ENCODE results near the gene SOS2.

SOS2 gene

DNA sequence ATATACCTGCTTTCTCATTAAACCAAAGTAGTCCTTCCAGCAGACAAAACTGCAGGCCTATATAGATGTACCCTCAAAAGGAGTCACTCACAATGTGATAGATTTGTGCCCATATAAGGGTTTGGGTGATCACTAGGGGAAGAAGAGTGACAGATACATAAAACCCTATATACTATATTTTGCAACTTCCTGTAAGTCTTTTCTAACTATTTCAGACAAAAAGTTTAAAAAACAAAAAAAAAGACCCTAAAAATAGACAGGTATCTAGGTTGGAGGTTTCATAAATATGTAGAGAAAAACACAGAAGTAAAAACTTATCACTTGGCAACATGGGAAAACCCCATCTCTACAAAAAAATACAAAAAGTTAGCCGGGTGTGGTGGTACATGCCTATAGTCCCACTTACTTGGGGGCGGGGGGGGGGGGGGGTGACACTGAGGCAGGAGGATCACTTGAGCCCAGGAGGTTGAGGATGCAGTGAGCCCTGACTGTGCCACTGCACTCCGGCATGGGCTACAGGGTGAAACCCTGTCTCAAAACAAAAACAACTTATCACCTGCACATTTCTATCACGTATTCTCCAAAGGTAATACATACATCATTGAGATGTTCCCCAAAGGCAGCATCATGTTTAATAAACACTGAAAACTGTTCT is 117.9 kb downstream of the SOS2 start:
- FAIRE-seq = no peak

DNA sequence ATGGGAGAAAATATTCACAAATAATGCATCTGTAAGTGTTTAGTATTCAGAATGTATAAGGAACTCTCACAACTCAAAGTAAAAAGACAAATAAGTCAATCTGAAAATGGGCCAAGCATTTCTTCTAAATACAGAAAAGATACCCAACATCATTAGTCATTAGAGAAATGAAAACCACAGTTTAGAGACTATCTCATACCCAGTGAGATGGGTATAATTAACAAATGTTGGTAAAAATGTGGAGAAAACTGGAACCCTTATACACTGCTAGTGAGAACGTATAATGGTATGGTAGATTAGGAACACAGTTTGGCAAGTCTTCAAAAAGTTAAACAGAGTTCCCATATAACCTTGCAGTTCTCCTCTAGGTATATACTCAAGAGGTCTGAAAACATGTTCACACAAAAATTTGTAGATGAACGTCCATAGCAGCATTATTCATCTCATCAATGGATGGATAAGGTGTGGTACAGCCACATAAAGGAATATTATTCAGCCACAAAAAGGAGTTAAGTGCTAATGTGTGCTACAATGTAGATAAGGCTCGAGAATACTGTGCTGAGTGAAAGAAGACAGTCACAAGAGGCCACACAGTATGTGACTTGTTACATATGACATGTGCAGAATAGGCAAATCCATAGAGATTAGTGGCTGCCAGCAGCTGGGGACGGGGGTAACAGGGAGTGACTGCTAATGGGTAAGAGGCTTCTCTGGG is 120.9 kb downstream of the SOS2 start:
- FAIRE-seq = no peak

DNA sequence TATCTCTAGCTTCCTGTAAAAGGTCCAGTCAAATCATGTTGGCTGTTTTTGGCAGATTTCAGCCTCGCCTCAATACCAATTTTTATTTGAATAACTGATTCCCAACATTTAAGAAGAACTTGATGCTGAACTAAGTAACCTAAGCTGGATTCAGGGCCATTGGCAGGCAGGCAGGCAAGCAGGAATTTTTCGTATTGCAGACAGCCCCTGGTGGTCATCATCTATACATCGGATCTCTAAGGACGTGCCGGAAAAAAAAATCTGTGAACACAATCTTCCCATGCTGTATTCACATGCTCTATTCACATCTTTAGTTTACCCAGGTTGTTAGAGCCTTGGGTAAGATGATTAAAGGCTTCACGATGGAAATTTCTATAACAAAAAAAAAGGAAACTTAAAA is 122.0 kb downstream of the SOS2 start:
- no peak for FAIRE-seq

DNA sequence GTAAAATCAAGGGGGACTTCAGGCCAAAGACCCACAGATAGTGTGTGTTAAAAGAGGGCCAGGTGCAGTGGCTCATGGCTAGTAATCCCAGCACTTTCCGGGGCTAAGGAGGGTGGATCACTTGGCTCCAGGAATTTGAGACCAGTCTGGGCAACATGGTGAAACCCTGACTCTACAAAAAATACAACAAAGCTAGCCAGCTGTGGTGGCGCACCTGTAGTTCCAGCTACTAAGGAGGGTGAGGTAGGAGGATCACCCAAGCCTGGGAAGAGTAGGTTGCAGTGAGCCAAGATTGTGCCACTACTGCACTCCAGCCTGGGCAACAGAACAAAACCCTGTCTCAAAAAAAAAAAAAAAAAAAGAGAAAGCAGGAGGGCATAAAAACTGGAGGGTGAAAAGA is 123.5 kb downstream of the SOS2 start:
- no peak for FAIRE-seq

DNA sequence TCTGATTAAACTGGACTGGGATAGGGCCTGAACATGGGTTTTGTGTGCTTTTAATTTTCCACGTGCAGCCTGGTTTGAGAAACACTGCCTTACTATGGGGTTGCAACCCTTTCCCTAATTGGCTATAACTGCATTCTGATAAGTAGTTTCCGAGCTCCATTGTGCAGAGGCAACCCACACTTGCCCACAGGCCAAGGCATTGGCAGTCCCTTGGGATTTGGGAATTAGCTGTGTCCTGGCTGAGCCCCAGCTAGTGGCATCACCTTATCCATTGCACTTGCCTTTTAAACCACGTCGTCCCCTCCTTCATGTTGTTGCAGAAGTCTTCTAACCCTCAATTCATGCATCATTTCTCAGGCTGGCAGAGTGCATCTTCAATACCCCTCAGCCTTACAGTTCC is 125.2 kb downstream of the SOS2 start:
- FAIRE-seq = no peak

DNA sequence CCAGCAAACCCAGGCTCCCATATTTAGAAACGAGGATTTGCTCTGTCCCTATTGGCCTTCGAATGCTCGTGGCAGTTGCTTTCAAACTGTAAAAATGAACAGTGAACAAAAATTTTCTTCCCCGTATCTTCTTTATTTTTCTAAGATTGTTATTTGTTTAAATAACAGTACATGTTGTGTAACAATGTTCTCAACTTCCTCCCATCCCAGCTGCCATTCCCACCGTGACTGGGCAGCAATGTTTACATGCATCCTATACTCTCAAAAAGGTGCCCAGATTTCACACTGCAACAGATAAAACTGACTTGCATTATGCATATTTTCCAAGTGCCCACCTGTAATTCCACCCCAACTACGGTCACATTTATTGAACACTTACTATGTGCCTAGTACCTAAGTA is 127.8 kb downstream of the SOS2 start:
- no peak for FAIRE-seq

DNA sequence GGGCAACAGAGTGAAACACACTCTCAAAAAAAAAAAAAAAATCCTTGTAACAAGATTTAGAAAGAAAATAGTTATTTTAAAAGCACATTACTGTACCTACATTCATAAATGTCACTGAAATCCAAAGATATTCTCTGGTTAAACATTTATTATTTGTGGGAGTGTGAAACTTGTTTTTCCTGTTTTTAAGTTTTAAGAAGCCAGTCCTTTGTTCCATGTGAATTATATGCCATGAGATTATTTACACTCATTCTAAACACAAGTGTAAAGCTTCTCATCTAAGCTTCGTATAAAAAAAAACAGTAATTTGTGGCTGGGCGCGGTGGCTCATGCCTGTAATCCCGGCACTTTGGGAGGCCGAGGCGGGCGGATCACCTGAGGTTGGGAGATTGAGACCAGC is 130.0 kb downstream of the SOS2 start:
- FAIRE-seq = no peak

DNA sequence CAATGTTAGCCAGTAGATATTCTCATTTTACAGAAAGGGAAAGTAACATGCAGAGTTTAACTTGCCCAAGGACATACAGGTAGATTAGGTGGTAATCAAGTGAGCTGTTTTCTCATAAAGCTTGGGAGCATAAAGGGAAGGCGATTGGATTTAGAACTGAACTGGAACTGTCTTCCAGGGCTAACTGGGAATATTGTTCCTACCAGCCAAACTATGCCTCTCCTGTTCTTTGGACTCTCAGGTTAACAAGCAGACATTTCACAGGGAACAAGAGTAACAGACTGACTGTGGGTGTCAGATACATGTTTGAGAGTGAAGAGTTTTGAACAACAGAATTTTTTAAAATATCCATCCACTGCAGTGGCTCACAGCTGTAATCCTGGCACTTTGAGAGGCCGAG is 130.6 kb downstream of the SOS2 start:
- no peak for FAIRE-seq

DNA sequence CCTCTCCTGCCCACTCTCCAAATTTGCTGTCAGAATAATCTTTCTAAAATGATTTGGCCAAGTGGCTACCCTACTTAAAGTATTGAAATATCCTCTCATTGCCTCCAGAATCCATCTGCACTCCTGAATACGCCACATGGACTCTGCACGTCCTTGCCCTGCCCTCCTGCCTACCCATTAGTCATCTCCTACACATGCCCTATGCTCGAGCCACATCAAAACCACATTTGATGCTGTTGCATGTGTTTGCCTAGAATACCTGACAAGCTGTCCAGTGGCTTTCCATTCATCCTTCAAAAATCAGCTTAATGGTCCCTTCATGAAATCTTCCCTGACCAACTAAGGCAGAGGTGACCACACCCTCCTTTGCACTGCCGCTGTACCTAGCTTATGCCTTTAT is 132.0 kb downstream of the SOS2 start:
- FAIRE-seq = no peak

DNA sequence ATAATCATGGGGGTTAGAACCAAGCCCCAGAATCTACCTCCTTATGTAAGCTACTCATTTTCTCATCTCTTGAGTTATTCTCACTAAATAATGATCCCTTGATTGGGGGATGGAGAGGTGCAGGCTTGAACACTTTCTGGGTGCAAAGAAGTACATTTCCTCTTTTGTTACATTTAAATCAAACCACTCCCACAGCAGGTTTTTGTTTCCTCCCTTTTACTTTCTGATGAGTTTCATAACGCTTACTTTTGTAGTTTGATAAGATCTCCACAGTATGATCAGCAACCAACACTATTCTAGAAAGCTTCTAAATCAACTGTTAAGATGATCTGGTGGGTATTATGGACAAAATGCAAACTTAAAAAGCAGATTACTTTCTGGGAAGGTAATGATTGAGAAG is 135.5 kb downstream of the SOS2 start:
- FAIRE-seq = no peak

DNA sequence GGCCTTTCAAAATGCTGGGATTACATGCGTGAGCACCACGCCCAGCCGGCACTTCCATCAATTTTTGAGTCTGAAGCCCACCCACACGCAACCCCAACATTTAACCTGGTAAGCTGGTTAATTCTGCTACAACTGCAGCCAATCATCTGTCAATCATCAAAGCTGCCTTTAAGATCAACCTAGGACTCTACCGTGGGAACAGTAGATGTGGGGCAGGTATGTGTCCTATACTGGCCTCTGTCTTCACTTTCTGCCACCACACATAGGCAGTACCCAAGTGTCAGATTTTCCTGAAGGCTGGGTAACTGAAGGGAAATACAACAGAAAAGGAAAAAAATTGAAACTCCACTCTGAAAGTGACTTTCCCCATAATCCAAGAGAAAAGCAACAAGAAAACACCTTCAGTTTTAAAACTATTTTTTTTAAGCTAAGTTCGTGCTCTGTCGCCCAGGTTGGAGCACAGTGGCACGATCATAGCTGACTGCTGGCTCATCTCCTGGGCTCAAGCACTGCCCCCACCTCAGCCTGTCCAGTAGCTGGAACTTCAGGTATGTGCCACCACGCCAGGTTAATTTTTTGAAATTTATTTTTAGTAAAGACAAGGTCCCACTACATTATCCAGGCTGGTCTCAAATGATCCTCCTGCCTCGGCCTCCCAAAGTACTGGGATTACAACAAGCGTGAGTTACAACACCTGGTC is 137.2 kb downstream of the SOS2 start:
- FAIRE-seq = no peak

DNA sequence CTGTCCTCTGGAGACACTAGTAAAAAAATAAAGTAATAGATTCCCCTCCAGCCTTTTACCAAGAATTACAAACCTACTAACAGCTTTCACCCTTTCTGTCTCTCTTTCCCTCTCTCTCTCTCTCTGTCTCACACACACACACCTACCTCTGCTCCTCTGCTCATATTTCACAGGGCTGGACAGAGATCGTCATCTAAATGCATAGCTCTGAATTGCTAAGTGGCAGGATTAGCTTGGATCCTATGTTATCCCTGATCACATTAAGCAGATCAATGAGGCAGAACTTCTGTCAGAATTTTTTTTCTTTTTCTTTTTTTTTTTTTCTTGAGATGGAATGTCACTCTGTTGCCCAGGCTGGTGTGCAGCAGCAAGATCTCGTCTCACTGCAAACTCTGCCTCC is 137.9 kb downstream of the SOS2 start:
- no peak for FAIRE-seq

DNA sequence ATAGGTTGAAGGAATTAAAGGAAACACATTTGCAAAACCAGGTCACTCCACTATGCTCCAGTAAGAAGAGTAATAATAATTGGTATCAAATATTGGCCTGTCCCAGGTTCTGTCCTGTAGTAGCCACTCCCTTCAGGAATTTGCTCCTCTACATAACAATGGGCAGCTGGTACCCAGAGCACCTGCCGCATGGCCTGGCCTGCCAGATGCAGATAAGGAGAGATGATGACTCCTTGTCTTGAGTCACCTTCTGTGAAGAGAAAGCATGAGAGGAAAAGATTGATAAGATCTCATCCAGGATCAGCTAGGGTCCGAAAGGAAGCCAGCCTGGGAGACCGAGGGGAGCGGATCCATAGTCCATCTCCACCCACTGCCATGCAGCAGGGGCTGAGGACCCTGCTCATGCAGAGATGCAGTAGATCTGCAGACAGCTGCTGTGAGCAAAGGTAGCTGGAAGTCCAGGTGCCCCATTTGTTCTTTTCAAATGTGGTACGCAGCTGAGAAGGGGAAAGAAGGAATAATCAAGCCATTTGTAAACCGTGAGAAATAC is 139.3 kb downstream of the SOS2 start:
- FAIRE-seq = no peak

DNA sequence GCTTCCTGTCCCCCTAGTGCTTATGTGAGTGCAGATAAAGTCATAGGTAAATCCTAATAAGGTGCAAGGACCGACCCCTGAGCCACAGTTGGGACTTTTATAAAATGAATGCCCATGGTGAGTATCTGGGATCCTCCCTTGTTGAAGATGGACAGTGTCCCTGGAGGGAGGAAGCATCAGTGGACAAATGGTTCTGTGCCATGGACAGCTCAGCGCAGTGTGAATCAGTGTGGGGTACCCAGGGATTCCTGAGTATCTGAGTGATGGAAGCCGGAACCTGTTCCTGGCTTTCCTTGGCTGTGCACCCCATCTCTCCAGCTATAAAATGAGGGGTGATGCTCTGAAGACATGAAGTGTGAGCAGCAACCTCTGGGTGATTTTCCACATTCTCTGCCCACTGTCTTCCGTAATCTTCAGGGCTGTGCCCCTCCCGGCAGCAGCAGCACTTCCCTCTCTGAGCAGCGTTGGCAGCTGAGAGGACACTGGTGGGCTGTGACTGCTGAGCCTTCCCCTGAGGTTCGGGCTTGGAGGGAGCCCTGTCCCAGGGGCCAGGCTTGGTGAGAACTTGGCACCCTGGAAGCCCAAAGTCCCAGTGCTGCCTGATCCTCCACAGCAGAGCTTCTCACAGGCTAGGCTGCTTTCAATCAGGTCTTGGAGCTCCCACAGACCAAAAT is 140.0 kb downstream of the SOS2 start:
- FAIRE-seq = no peak

DNA sequence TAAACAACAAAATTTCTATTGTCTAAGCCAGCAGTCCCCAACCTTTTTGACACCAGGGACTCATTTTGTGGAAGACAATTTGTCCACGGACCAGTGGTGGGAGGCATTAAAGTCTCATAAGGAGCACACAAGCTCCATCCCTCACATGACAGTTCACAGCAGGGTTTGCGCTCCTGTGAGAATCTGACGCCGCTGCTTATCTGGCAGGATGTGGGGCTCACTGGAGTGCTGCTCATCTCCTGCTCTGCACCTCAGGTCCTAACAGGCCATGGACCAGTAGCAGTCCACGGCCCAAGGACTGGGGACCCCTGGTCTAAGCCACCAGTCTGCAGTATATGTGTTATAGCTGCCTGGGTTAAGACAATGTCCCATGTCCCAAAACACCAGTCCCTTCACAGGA is 142.2 kb downstream of the SOS2 start:
- FAIRE-seq = no peak

DNA sequence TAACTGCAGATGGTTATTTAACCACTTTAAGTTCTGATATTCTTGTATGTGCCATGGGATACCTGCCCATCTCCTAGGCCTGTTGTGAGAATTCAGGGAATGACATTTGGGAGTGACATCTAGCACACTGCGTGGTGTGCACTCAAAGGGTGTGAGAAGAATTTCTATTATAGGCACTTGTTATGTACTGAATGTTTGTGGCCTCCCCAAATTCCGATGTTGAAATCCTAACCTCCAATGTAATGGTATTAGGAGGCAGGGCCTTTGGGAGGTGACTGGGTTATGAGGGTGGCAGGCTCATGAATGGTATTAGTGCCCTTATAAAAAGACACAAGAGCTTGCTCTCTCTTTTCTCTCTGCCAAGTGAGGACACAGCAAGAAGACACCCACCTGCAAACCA is 142.6 kb downstream of the SOS2 start:
- FAIRE-seq = no peak

DNA sequence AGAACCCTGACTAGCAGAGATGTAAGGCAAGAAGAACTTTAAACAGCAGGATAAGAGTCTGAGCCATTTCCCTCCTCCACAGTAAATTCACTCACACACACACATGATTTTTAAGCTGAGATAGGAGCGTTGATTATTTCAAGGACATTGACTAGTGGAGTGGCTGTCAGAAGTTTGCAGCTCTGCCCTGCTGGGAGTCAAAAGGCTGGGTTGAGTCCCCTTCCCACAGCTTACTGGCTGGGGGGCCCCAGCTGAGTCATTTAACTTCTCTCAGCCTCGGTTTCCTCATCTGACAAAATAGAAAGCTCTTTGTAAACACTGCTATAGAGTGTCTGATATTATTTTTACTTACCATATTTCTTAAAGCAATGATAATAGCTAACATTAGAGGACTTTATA is 143.3 kb downstream of the SOS2 start:
- no peak for FAIRE-seq

DNA sequence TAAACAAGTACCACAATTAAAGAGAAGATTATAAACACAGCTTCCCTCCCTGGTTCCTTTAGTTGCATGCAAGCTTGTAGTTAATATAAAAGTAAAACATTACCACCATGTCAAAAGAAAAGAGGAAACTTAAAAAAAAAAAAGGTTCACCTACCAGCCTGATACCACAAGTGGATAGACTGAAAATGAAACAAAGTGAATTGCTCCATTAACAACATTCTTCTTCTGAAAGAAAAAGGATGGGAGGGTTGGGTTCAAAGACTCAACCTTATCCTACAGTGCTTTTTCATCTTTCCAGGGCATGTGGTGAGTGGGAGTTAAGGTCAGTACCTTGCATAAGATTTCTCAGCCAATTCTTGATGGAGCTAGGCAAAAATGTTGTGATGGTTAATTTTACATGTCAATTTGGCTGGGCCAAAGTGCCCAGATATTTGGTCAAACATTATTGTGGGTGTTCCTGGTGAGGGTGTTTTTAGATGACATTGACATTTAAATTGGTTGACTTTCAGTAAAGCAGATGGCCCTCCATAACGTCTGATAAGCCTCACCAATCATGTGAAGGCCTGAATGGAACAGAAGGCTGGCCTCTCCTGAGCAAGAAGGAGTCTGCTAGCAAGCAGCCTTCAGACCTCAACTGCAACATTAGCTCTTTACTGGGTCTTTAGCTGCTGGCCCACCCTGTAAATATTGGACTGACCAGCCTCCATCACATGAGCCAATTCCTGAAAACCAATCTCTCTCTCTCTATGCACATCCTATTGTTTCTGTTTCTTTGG is 143.8 kb downstream of the SOS2 start:
- no peak for FAIRE-seq

DNA sequence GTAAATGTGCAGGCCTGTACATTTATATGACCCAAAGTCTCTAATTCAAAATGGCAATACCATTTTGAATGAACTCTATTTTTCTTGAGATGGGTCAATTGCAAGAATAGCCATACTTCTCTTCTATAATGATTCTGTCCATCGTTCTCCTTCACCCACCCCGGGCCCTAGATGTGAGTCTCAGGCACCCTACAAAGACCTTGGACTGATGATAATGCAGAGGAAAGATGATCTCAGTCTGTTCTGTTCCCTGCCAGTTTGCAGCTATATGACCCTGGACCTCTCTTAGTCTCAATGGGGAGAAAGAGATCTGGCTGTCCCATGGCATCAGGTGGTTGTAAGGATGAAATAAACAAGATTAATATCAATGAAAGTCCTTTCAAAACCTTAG is 145.1 kb downstream of the SOS2 start:
- FAIRE-seq = no peak

DNA sequence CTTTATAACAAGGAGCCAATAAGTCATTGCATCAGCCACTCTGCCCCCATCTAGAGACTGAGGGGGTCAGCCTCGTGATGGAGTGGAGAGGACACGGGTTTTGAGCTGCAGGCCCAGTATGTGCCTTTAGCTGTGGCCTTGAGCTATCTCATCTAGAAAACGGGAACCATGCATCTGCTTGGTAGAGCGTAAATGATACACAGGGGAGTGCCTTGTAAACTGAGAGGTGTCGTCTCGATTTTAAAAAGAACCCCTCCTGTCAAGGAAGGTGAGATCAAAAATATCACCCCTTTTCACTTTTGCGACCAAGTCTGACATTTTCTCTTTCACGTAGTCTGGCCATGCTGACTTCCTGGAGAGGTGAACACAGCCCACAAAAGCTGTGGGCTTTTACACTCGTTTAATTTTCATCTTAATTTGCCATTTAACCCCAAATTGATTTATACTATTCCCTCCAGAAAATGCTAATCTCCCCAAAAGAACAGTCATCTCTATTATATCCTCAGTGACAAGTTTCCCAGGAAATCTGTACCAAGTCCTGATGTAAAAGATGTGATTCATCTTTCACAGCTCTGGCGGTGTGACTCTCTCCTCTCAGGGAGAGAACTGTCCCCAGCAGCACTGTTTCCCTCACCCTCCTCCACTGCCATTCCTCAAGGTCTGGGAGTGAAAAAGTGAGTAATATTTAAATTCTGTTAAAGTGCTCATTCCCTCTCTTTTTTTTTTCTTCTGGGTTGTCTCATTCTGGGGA is 145.6 kb downstream of the SOS2 start:
- FAIRE-seq = no peak

DNA sequence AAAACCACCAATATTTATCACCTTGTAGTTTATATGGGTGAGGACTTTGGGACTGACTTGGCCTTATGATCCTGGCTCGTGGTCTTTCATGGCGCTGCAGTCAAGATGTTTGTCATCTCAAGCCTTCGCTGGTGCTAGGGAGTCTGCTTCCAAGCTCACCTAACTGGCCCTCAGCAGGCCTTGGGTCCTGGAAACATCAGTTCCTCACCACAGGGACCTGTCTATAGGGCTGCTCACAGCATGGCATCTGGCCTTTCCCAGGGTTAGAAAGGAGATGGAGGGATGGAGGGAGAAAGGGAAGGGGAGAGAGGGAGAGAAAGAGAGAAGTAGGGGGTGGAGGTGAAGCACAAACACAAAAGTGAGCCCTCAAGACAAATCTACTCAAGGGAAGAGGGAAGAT is 146.7 kb downstream of the SOS2 start:
- no peak for FAIRE-seq
